ENCODE results near the gene KCNH5.
"Not testable (repeated sequence)": the region's sequence is repeated elsewhere in the genome, so short reads cannot be mapped to it uniquely, and the experiment has no call there.

The KCNH5 gene

GRCh38 chr14:62796431-62796830 is 248.8 kb downstream of the KCNH5 start:
- TF ChIP-seq CTCF (conservative IDR thresholded peaks at IDR 0.05; ENCODE audit: low read length) (no peak), EZH2phosphoT487 (IDR thresholded peaks at IDR 0.05; ENCODE audit: borderline replicate concordance) (no peak)
- Histone ChIP-seq H4K20me1 (ENCODE audit: insufficient read depth, low read length, poor library complexity, severe bottlenecking) (no peaks in the 10 kb centered on the region), H3F3A (ENCODE audit: low read depth) (no peaks in the 10 kb centered on the region), H3K4me2 (ENCODE audit: low read depth, low read length, poor library complexity, severe bottlenecking) (no peak overlapping the region), H3K4me3 (ENCODE audit: low read length, poor library complexity, severe bottlenecking) (no peak overlapping the region), H3K36me3 (ENCODE audit: insufficient read depth, low read length) (no peaks in the 10 kb centered on the region), H2AFZ (ENCODE audit: low read length) (no peak overlapping the region), H3K27me3 (ENCODE audit: insufficient read depth, low read length, poor library complexity, severe bottlenecking) (no peaks in the 10 kb centered on the region), H3K4me1 (ENCODE audit: insufficient read depth, low read length, poor library complexity, severe bottlenecking) (no peaks in the 10 kb centered on the region), H3K9ac (ENCODE audit: low read depth, low read length, poor library complexity, severe bottlenecking) (no peak overlapping the region), H3K9me2 (replicated peaks; ENCODE audit: low read depth, low read length) (no peaks in the 10 kb centered on the region), H3K79me2 (ENCODE audit: insufficient read depth, low read length) (no peaks in the 10 kb centered on the region), H3K9me3 (ENCODE audit: insufficient read depth, low read depth, low read length) (no peaks in the 10 kb centered on the region)

- Histone ChIP-seq H3K36me3 (ENCODE audit: insufficient read depth, low read length) (no peaks in the 10 kb centered on the region), H4K20me1 (ENCODE audit: insufficient read depth, low read length, poor library complexity, severe bottlenecking) (no peaks in the 10 kb centered on the region), H3K4me1 (ENCODE audit: insufficient read depth, low read length, poor library complexity, severe bottlenecking) (no peaks in the 10 kb centered on the region), H3F3A (ENCODE audit: low read depth) (no peaks in the 10 kb centered on the region), H3K9ac (ENCODE audit: low read depth, low read length, poor library complexity, severe bottlenecking) (no peak overlapping the region), H3K9me2 (replicated peaks; ENCODE audit: low read depth, low read length) (no peaks in the 10 kb centered on the region), H3K79me2 (ENCODE audit: insufficient read depth, low read length) (no peaks in the 10 kb centered on the region), H3K9me3 (ENCODE audit: insufficient read depth, low read depth, low read length) (0 out of 2 replicates have a peak, but pooled peaks cover 4% of the 10 kb centered on the region), H3K4me2 (ENCODE audit: low read depth, low read length, poor library complexity, severe bottlenecking) (no peak overlapping the region), H3K4me3 (ENCODE audit: low read length, poor library complexity, severe bottlenecking) (no peak overlapping the region), H2AFZ (ENCODE audit: low read length) (no peak overlapping the region), H3K27me3 (ENCODE audit: insufficient read depth, low read length, poor library complexity, severe bottlenecking) (no peaks in the 10 kb centered on the region)
- TF ChIP-seq CTCF (conservative IDR thresholded peaks at IDR 0.05; ENCODE audit: low read length) (no peak), EZH2phosphoT487 (IDR thresholded peaks at IDR 0.05; ENCODE audit: borderline replicate concordance) (no peak)
Observed at GRCh38 chr14:62792578-62792977, 252.7 kb downstream of the KCNH5 start.

DNA sequence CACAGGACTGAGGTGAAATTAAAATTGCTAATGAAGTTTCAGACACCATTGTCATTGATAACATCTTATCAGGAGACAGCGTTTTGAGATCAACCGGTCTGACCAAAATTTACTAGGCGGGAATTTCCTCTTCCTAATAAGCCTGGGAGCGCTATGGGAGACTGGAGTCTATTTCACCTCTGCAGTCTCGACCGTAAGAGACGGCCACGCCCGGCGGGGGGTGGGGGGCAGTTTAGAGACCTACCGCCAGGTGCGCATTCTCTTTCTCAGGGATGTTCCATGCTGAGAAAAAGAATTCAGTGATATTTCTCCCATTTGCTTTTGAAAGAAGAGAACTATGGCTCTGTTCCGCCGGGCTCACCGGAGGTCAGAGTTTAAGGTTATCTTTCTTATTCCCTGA is 263.9 kb downstream of the KCNH5 start:
- not testable (repeated sequence) for H3K4me1 ChIP-seq (ENCODE audit: insufficient read depth, low read length, poor library complexity, severe bottlenecking); H3K9me2 ChIP-seq (replicated peaks; ENCODE audit: low read depth, low read length); H3K36me3 ChIP-seq (ENCODE audit: insufficient read depth, low read length); H3K9me3 ChIP-seq (ENCODE audit: insufficient read depth, low read depth, low read length); H3K9ac ChIP-seq (ENCODE audit: low read depth, low read length, poor library complexity, severe bottlenecking); H2AFZ ChIP-seq (ENCODE audit: low read length); H3F3A ChIP-seq (ENCODE audit: low read depth); H4K20me1 ChIP-seq (ENCODE audit: insufficient read depth, low read length, poor library complexity, severe bottlenecking); H3K4me3 ChIP-seq (ENCODE audit: low read length, poor library complexity, severe bottlenecking); H3K4me2 ChIP-seq (ENCODE audit: low read depth, low read length, poor library complexity, severe bottlenecking); H3K79me2 ChIP-seq (ENCODE audit: insufficient read depth, low read length); H3K27me3 ChIP-seq (ENCODE audit: insufficient read depth, low read length, poor library complexity, severe bottlenecking)

GRCh38 chr14:62778852-62779251 is 266.4 kb downstream of the KCNH5 start:
- Histone ChIP-seq H3K9me3 (ENCODE audit: insufficient read depth, low read depth, low read length) (no peaks in the 10 kb centered on the region), H3K36me3 (ENCODE audit: insufficient read depth, low read length) (no peaks in the 10 kb centered on the region), H3F3A (ENCODE audit: low read depth) (no peaks in the 10 kb centered on the region), H3K79me2 (ENCODE audit: insufficient read depth, low read length) (no peaks in the 10 kb centered on the region), H3K9me2 (replicated peaks; ENCODE audit: low read depth, low read length) (no peaks in the 10 kb centered on the region), H3K4me3 (ENCODE audit: low read length, poor library complexity, severe bottlenecking) (no peak overlapping the region), H3K4me2 (ENCODE audit: low read depth, low read length, poor library complexity, severe bottlenecking) (no peak overlapping the region), H3K27me3 (ENCODE audit: insufficient read depth, low read length, poor library complexity, severe bottlenecking) (no peaks in the 10 kb centered on the region), H3K4me1 (ENCODE audit: insufficient read depth, low read length, poor library complexity, severe bottlenecking) (no peaks in the 10 kb centered on the region), H4K20me1 (ENCODE audit: insufficient read depth, low read length, poor library complexity, severe bottlenecking) (no peaks in the 10 kb centered on the region), H3K9ac (ENCODE audit: low read depth, low read length, poor library complexity, severe bottlenecking) (no peak overlapping the region), H2AFZ (ENCODE audit: low read length) (no peak overlapping the region)
- TF ChIP-seq EZH2phosphoT487 (IDR thresholded peaks at IDR 0.05; ENCODE audit: borderline replicate concordance) (no peak), CTCF (conservative IDR thresholded peaks at IDR 0.05; ENCODE audit: low read length) (no peak)
